NB4 (cell line): ENCODE results near the gene SP9.

Experiments used
- DNase-seq: peaks from one replicate; pipeline ENCODE4 v3.0.0; 2010; ENCODE audit warnings: low read depth
- H3K4me3 ChIP-seq: one replicate; pipeline ENCODE4 v1.5.1; 2011; ENCODE audit warnings: mild to moderate bottlenecking, low read depth, low read length, moderate library complexity
- CTCF ChIP-seq: IDR thresholded peaks from one replicate; pipeline ENCODE4 v1.5.1; 2012; ENCODE audit warnings: low read depth, low read length
- MAX ChIP-seq: IDR thresholded peaks from 2 replicates; pipeline ENCODE4 v1.6.1; 2011; ENCODE audit warnings: low read depth, low read length
- MYC ChIP-seq: IDR thresholded peaks from 2 replicates; pipeline ENCODE4 v1.6.1; 2011; ENCODE audit warnings: low read depth, low read length
- POLR2A ChIP-seq: IDR thresholded peaks from 2 replicates; pipeline ENCODE4 v1.6.1; 2011; ENCODE audit warnings: mild to moderate bottlenecking; ENCODE audit not compliant: insufficient read length; ENCODE audit errors: extremely low read depth

The SP9 gene

DNA sequence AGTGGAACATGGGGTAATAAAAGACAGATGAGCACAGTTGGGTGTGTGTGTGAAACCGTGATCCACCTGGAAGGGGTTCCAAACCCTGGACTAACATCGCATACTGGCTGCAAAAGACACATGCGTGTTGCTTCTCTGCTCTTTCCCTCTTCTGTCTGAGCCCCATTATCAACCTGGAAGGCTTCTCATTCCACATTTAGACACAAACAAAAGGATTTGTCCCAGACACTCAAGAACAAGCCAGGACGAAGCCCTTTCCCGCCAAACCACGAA is 7.0 kb upstream of the SP9 start:
- DNase-seq: no peak
- H3K4me3 ChIP-seq: no peak overlapping the region
- TF ChIP-seq MYC (no peak), CTCF (no peak), MAX (no peak), POLR2A (no peak)

- TF ChIP-seq MYC (no peak), MAX (no peak), CTCF (no peak), POLR2A (no peak)
- no peak overlapping the region for H3K4me3 ChIP-seq
- DNase-seq: no peak
These were observed 6.4 kb upstream of the SP9 start for GRCh38 chr2:174328114-174328960.

DNA sequence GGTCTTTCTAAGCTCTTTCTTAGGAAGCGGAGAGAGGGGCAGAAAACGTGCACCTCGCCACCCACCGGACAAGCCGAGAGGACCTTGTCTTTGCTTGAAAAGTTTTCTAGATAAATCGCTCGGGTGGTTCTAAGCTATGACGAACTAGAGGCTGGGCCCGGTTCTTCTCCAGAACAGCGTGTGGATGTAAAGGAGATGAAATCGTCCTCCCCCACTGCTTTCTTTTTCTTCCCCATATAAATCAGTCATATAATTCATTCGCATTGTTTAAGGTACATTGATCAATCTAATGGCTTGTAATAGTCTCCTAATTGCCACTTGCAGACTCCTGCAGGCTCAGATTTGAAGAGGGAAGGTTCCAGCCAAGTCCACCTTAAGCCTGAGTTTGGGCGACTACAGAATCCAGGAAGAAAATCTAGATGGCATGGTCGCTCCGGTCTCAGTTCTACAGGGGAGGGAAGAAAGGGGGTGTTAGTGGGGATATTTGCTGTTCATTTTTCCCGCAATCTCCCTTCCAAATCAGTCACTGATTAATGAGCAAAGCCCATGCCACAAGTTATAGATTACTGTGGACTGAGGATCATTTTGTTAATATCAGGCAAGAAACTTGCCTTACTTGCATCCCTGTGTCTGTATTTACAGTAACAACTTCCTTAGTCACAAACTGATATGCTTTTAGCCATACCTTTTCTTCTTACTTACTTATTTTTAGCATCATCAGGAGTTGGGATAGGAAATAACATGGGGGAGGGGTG is 5.6 kb upstream of the SP9 start:
- no peak overlapping the region for H3K4me3 ChIP-seq
- TF ChIP-seq MAX (no peak), CTCF (no peak), POLR2A (no peak), MYC (no peak)
- no peak for DNase-seq

GRCh38 chr2:174330945-174331594 is 3.7 kb upstream of the SP9 start:
- TF ChIP-seq POLR2A (no peak), CTCF (no peak)
- no peak overlapping the region for H3K4me3 ChIP-seq
- no peak for DNase-seq

- no peak overlapping the region for H3K4me3 ChIP-seq
- TF ChIP-seq POLR2A: no peak
- no peak for TF ChIP-seq MAX
- TF ChIP-seq CTCF: no peak
- TF ChIP-seq MYC: no peak
- no peak for DNase-seq
These were observed 3.0 kb upstream of the SP9 start for GRCh38 chr2:174331595-174332216.
